Vagina (tissue), 2 donors: Measurements from ENCODE around the gene HOXB6. TPM values are rescaled to one million over a fixed set of nuclear protein-coding genes. Genes with fewer than 3 reads are reported as not detected.

Source experiments
- DNase-seq, 2 donors: peaks; one replicate each; pipeline ENCODE4 v3.0.0-alpha.2; 2017; ENCODE audit errors: extremely low spot score in 2 of 2
- H3K27ac ChIP-seq: fragments of 200-600 bp; sonication (generic); one replicate; pipeline ENCODE4 v1.5.1; 2019
- H3K27me3 ChIP-seq: fragments of 200-600 bp; sonication (generic); one replicate; pipeline ENCODE4 v1.5.1; 2019
- H3K36me3 ChIP-seq, 2 donors: fragments of 200-600 bp; sonication (generic); one replicate each; pipeline ENCODE4 v1.5.1; 2017 to 2019
- H3K4me1 ChIP-seq: fragments of 200-600 bp; sonication (generic); one replicate; pipeline ENCODE4 v1.5.1; 2019
- H3K4me3 ChIP-seq, 2 donors: fragments of 200-600 bp; sonication (generic); 1 replicate in 1 of 2; 2 replicates in 1 of 2; pipeline ENCODE4 v1.5.1; 2016 to 2019
- H3K9me3 ChIP-seq: fragments of 200-600 bp; sonication (generic); one replicate; pipeline ENCODE4 v1.5.1; 2019
- POLR2A ChIP-seq, 2 donors: fragments of 450-650 bp; IDR thresholded peaks; one replicate each; pipeline ENCODE4 v1.6.1; 2017; ENCODE audit warnings: antibody characterized with exemption in 2 of 2, mild to moderate bottlenecking in 2 of 2, moderate library complexity in 2 of 2
- POLR2AphosphoS5 ChIP-seq, 2 donors: sonication (generic); formaldehyde crosslinking; IDR thresholded peaks; one replicate each; pipeline ENCODE4 v1.9.0; 2017; ENCODE audit warnings: antibody characterized with exemption in 2 of 2, mild to moderate bottlenecking in 2 of 2, low read depth in 1 of 2; ENCODE audit not compliant: insufficient read depth in 1 of 2
- intact Hi-C: fragments of 100-400 bp; cut with DNase I; formaldehyde crosslinking; loops from one replicate; pipeline ENCODE4 v1.15.1; 2023
- total RNA-seq: library from RNA; depleted of rRNA; stranded (reverse); fragments of >200 nt; gene quantifications from one replicate; pipeline ENCODE4 v1.2.3, GENCODE V29; 2016
- TF ChIP-seq, protein P1 (sequence below), 3 experiments: fragments of 450-650 bp in 2 of 3; fragments of 200-600 bp in 1 of 3; sonication (generic) in 1 of 3; IDR thresholded peaks; one replicate each; pipeline ENCODE4 v1.5.1; 2017 to 2019; ENCODE audit warnings: antibody characterized with exemption in 3 of 3, mild to moderate bottlenecking in 2 of 3, moderate library complexity in 2 of 3

The HOXB6 gene
- total RNA-seq, 1 donor from 2014 or later = 1.2 TPM

DNA sequence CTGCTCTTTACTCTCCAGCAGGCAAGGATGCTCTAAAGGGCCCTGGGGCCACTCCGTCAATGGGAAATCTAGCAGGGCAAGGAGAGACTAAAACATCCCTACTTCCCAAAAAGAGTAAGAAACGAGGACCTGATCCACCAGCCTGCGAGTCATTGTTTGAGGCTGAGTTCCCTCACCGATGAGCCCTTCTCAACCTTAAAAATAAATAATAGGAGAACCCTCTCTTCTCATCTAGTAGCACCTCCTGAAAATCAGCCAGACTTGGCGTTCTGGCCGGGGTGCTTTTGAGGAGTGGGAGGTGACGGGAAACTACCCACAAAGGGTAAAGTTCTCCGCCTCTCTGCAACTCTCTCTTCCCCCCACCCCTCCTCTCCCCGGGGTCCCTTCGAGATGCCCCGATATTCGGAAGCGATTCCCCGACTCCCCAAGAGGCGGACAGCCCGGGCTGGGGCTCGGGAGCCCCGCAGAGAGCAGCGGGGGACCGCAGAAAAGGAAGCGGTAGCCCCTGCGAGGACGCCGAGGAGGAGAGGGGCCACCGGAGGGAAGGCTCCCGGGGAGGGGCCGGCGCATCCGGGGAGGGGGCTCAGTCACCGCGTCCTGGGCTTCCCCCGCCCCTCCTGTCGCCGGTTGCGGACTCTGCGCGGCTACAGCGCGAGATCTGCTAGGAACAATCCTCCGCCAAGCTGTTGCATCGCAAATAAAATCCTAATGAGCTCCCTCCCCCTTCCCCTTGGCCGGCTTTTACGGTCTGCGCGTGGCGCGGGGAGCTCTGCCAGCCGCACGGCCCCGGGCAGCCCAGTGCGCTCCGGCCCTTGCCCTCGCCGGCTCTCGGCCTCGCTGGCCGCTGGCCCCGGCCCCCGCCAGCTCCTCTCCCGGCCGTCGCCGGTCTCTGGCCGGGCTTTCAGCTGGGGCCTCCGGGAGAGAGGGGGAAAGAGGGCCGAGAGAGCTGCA, 20.0 kb upstream of the HOXB6 start:
- H3K27ac ChIP-seq = no peak overlapping the region
- H3K9me3 ChIP-seq = no peaks in the 10 kb centered on the region
- H3K4me3 ChIP-seq = peak overlapping the region; percentile 35 to 42
- DNase-seq = no peak
- TF ChIP-seq, protein P1, sequence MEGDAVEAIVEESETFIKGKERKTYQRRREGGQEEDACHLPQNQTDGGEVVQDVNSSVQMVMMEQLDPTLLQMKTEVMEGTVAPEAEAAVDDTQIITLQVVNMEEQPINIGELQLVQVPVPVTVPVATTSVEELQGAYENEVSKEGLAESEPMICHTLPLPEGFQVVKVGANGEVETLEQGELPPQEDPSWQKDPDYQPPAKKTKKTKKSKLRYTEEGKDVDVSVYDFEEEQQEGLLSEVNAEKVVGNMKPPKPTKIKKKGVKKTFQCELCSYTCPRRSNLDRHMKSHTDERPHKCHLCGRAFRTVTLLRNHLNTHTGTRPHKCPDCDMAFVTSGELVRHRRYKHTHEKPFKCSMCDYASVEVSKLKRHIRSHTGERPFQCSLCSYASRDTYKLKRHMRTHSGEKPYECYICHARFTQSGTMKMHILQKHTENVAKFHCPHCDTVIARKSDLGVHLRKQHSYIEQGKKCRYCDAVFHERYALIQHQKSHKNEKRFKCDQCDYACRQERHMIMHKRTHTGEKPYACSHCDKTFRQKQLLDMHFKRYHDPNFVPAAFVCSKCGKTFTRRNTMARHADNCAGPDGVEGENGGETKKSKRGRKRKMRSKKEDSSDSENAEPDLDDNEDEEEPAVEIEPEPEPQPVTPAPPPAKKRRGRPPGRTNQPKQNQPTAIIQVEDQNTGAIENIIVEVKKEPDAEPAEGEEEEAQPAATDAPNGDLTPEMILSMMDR (IDR thresholded peaks at IDR 0.05) = no peak
- TF ChIP-seq POLR2AphosphoS5 (IDR thresholded peaks at IDR 0.05; ENCODE audit: insufficient read depth in 1 of 2, low read depth in 1 of 2) (no peak), POLR2A (IDR thresholded peaks at IDR 0.05) (no peak)
- peaks cover 13% of the 10 kb centered on the region for H3K27me3 ChIP-seq
- intact Hi-C loops = no loop called here
- peaks cover 25% of the 10 kb centered on the region for H3K4me1 ChIP-seq
- no peaks in the 10 kb centered on the region for H3K36me3 ChIP-seq

DNA sequence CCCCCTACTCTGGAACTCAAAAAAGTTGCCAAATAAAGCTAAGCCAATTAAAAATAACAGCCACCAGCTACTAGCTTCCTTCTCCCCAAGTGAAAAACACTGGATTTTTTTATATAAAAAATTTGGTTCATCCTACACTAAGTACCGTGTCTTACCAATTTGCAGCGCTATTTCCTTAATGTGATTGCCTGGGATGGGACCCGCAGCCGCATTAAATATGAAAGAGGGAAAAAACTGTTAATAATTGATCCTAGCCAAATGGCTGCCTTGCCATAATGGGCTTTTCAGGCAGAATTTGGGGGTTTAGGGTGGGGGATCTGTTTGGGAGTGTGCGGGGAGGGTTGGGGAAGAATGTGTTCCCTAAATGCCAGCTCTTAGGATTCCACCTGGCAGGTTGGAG, 19.3 kb upstream of the HOXB6 start:
- no peak overlapping the region for H3K4me3 ChIP-seq
- H3K9me3 ChIP-seq = no peaks in the 10 kb centered on the region
- H3K4me1 ChIP-seq = peaks cover 25% of the 10 kb centered on the region
- no peak for DNase-seq
- H3K36me3 ChIP-seq = no peaks in the 10 kb centered on the region
- intact Hi-C loops = no loop called here
- peaks cover 13% of the 10 kb centered on the region for H3K27me3 ChIP-seq
- no peak overlapping the region for H3K27ac ChIP-seq
- TF ChIP-seq POLR2A (IDR thresholded peaks at IDR 0.05) (no peak), POLR2AphosphoS5 (IDR thresholded peaks at IDR 0.05; ENCODE audit: insufficient read depth in 1 of 2, low read depth in 1 of 2) (no peak)
- TF ChIP-seq, protein P1 (IDR thresholded peaks at IDR 0.05) = no peak

DNA sequence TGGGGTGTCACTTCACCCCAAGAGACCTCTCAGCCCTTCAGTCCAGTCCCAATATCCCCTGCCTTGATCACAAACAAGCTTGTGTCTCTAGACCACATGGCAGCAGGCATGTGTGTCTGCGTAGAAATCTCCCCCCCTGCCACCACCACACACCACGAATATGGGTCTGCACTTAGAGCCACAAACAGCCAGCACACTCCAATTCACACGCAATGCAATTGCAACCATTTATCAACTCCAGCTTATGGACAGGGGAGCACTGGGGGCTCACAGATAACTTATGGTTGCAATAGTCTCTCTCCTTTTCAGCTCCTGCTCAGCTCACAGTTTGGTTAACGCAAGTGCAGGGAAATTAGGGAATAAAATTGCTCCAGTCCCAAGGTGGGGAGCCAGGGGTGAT, 18.8 kb upstream of the HOXB6 start:
- Histone ChIP-seq H3K27ac (no peak overlapping the region), H3K9me3 (no peaks in the 10 kb centered on the region), H3K4me3 (no peak overlapping the region), H3K36me3 (no peaks in the 10 kb centered on the region), H3K27me3 (peaks cover 13% of the 10 kb centered on the region), H3K4me1 (peaks cover 25% of the 10 kb centered on the region)
- no peak for DNase-seq
- intact Hi-C loops = no loop called here
- TF ChIP-seq, protein P1 (IDR thresholded peaks at IDR 0.05) = no peak
- no peak for TF ChIP-seq POLR2AphosphoS5 (IDR thresholded peaks at IDR 0.05; ENCODE audit: insufficient read depth in 1 of 2, low read depth in 1 of 2)

DNA sequence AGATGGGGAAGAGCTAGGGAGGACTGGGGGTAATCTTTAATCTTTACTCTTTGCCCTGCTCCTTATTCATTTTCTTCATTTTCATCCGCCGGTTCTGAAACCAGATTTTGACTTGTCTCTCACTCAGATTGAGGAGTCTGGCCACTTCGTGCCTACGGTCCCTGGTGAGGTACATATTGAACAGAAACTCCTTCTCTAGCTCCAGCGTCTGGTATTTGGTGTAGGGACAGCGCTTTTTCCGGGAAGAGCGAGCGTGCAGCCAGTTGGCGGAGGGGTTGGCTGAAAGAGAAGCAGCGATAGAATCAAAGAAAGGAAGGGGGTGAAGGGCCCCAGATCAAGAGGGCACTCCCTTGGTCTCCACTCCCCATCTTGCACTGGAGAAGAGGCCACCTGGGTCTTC, 18.1 kb upstream of the HOXB6 start:
- no peaks in the 10 kb centered on the region for H3K9me3 ChIP-seq
- no peak for DNase-seq
- no peaks in the 10 kb centered on the region for H3K36me3 ChIP-seq
- peaks cover 13% of the 10 kb centered on the region for H3K27me3 ChIP-seq
- no peak overlapping the region for H3K4me3 ChIP-seq
- intact Hi-C loops = no loop called here
- H3K4me1 ChIP-seq = peaks cover 30% of the 10 kb centered on the region
- no peak for TF ChIP-seq POLR2A (IDR thresholded peaks at IDR 0.05)
- TF ChIP-seq, protein P1 (IDR thresholded peaks at IDR 0.05) = no peak
- TF ChIP-seq POLR2AphosphoS5 (IDR thresholded peaks at IDR 0.05; ENCODE audit: insufficient read depth in 1 of 2, low read depth in 1 of 2) = no peak
- no peak overlapping the region for H3K27ac ChIP-seq
